ENCODE results near the gene ZNF638.

ZNF638 gene

DNA sequence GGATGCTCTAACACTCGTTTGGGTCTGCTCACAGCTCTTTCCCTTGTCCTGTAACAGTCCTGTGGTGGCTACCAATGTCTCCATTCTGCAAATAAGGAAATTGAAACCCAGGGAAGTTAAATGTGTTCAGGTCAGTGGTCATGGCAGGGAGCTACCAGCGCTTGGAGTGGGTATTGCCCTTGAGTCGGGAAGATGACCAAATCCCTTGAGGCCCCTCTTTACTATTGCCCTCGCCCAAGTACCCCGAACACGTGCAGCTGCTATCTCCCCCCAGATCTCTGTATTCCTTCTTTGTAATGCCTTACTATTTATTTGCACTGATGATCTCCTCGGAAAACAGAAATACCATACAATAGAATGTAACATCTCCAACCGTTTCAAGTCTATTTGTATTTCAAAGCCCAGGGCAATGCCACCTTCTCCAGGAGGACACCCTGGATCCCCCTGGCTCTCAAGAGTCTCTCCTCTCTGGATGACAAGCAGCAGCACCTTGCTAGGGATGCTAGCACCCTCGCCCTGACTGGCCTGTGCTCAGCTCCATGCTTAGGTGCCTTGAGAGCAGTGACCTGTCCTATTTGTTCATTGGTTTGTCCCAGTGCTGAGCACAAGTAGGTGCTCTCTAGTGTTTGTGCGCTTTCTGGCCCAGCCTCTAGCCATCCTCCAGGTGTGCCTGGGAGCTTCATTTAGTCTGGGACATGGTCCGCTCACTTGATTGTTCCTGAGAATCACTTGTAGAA, 136.9 kb downstream of the ZNF638 start:
- H3K4me1 ChIP-seq (ENCODE audit: insufficient read depth, low read length, poor library complexity, severe bottlenecking): no peaks in the 10 kb centered on the region
- no peaks in the 10 kb centered on the region for H3K9me3 ChIP-seq (ENCODE audit: insufficient read depth, low read depth, low read length)
- no peak overlapping the region for H3K4me2 ChIP-seq (ENCODE audit: low read depth, low read length, poor library complexity, severe bottlenecking)
- H3K9ac ChIP-seq (ENCODE audit: low read depth, low read length, poor library complexity, severe bottlenecking): no peak overlapping the region
- no peaks in the 10 kb centered on the region for H3K79me2 ChIP-seq (ENCODE audit: insufficient read depth, low read length)
- no peaks in the 10 kb centered on the region for H4K20me1 ChIP-seq (ENCODE audit: insufficient read depth, low read length, poor library complexity, severe bottlenecking)
- H3F3A ChIP-seq (ENCODE audit: low read depth): no peaks in the 10 kb centered on the region
- no peaks in the 10 kb centered on the region for H3K27me3 ChIP-seq (ENCODE audit: insufficient read depth, low read length, poor library complexity, severe bottlenecking)
- no peaks in the 10 kb centered on the region for H3K36me3 ChIP-seq (ENCODE audit: insufficient read depth, low read length)
- H2AFZ ChIP-seq (ENCODE audit: low read length): peak overlapping the region; percentile 26; the same call in 1 of the 2 replicates
- TF ChIP-seq CTCF (conservative IDR thresholded peaks at IDR 0.05; ENCODE audit: low read length) (no peak), EZH2phosphoT487 (IDR thresholded peaks at IDR 0.05; ENCODE audit: borderline replicate concordance) (no peak)
- H3K4me3 ChIP-seq (ENCODE audit: low read length, poor library complexity, severe bottlenecking): no peak overlapping the region
- no peaks in the 10 kb centered on the region for H3K9me2 ChIP-seq (replicated peaks; ENCODE audit: low read depth, low read length)

DNA sequence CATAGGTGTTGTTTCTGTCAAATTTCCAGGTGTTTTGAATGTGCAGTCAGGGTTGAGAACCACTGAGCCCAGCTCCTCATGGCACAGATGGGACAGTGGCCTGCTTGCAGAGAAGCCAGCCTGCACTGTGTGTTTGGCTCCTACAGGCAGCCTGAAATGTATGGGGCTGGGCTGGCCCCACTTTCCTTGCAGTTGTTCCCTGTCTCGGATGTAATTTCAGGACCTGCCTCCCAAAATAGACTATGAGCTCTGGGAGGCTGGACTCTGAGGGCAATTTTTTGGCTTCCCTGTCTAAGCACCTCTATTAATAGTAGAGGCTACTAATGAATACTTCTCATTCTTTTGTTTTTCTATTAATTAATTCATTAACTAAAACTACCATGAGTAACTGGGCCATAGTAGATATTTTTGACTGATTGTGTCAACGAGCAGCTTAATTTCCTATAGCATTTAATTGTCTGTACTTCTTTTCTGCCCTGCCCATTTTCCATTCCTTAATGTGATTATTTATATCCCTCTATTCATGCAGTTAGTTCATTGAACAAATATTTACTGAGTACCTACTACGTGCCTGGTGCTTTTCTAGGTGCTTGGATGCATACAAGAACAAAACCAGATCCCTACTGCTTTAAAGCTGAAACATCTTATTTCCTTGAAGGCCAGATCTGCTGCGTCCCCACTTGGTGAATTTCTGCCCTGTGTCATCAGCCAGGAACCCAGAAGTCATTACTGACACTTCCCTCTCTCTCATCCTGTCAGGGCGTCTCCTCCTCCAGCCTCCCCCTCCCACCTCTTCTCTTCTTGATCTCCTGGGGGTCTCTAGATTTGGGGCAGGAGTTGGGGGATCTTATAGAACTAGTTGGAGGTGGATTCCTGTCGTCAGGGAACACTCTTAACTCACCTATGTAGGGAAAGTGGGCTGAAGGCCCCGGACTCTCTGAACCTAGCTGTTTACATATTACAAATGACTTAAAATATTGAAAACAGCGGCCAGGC, 138.1 kb downstream of the ZNF638 start:
- H3F3A ChIP-seq (ENCODE audit: low read depth): no peaks in the 10 kb centered on the region
- no peaks in the 10 kb centered on the region for H3K27me3 ChIP-seq (ENCODE audit: insufficient read depth, low read length, poor library complexity, severe bottlenecking)
- H3K79me2 ChIP-seq (ENCODE audit: insufficient read depth, low read length): no peaks in the 10 kb centered on the region
- no peak overlapping the region for H3K4me3 ChIP-seq (ENCODE audit: low read length, poor library complexity, severe bottlenecking)
- H3K9me2 ChIP-seq (replicated peaks; ENCODE audit: low read depth, low read length): no peaks in the 10 kb centered on the region
- no peaks in the 10 kb centered on the region for H3K9me3 ChIP-seq (ENCODE audit: insufficient read depth, low read depth, low read length)
- no peaks in the 10 kb centered on the region for H3K4me1 ChIP-seq (ENCODE audit: insufficient read depth, low read length, poor library complexity, severe bottlenecking)
- no peak overlapping the region for H3K9ac ChIP-seq (ENCODE audit: low read depth, low read length, poor library complexity, severe bottlenecking)
- no peaks in the 10 kb centered on the region for H3K36me3 ChIP-seq (ENCODE audit: insufficient read depth, low read length)
- no peak overlapping the region for H3K4me2 ChIP-seq (ENCODE audit: low read depth, low read length, poor library complexity, severe bottlenecking)
- no peak for TF ChIP-seq EZH2phosphoT487 (IDR thresholded peaks at IDR 0.05; ENCODE audit: borderline replicate concordance)
- TF ChIP-seq CTCF (conservative IDR thresholded peaks at IDR 0.05; ENCODE audit: low read length): no peak
- H4K20me1 ChIP-seq (ENCODE audit: insufficient read depth, low read length, poor library complexity, severe bottlenecking): no peaks in the 10 kb centered on the region
- no peak overlapping the region for H2AFZ ChIP-seq (ENCODE audit: low read length)

- Histone ChIP-seq H3K4me3 (ENCODE audit: low read length, poor library complexity, severe bottlenecking) (no peak overlapping the region), H2AFZ (ENCODE audit: low read length) (no peak overlapping the region), H3K27me3 (ENCODE audit: insufficient read depth, low read length, poor library complexity, severe bottlenecking) (no peaks in the 10 kb centered on the region), H4K20me1 (ENCODE audit: insufficient read depth, low read length, poor library complexity, severe bottlenecking) (no peaks in the 10 kb centered on the region), H3K9ac (ENCODE audit: low read depth, low read length, poor library complexity, severe bottlenecking) (no peak overlapping the region), H3K9me3 (ENCODE audit: insufficient read depth, low read depth, low read length) (no peaks in the 10 kb centered on the region), H3K4me1 (ENCODE audit: insufficient read depth, low read length, poor library complexity, severe bottlenecking) (no peaks in the 10 kb centered on the region), H3K4me2 (ENCODE audit: low read depth, low read length, poor library complexity, severe bottlenecking) (no peak overlapping the region), H3K79me2 (ENCODE audit: insufficient read depth, low read length) (no peaks in the 10 kb centered on the region), H3F3A (ENCODE audit: low read depth) (no peaks in the 10 kb centered on the region), H3K36me3 (ENCODE audit: insufficient read depth, low read length) (no peaks in the 10 kb centered on the region), H3K9me2 (replicated peaks; ENCODE audit: low read depth, low read length) (no peaks in the 10 kb centered on the region)
- no peak for TF ChIP-seq CTCF (conservative IDR thresholded peaks at IDR 0.05; ENCODE audit: low read length)
- TF ChIP-seq EZH2phosphoT487 (IDR thresholded peaks at IDR 0.05; ENCODE audit: borderline replicate concordance): no peak
These were observed 139.7 kb downstream of the ZNF638 start for GRCh38 chr2:71471276-71471675.

Data from Loucy (cell line).